Amniotic epithelial cell (primary cell): ENCODE results near the gene ZNF483.
"Not testable (repeated sequence)": the region's sequence is repeated elsewhere in the genome, so short reads cannot be mapped to it uniquely, and the experiment has no call there.

Experiments
- DNase-seq: peaks from one replicate; pipeline ENCODE4 v3.0.0-alpha.2; 2010; ENCODE audit warnings: low read depth

The ZNF483 gene

DNA sequence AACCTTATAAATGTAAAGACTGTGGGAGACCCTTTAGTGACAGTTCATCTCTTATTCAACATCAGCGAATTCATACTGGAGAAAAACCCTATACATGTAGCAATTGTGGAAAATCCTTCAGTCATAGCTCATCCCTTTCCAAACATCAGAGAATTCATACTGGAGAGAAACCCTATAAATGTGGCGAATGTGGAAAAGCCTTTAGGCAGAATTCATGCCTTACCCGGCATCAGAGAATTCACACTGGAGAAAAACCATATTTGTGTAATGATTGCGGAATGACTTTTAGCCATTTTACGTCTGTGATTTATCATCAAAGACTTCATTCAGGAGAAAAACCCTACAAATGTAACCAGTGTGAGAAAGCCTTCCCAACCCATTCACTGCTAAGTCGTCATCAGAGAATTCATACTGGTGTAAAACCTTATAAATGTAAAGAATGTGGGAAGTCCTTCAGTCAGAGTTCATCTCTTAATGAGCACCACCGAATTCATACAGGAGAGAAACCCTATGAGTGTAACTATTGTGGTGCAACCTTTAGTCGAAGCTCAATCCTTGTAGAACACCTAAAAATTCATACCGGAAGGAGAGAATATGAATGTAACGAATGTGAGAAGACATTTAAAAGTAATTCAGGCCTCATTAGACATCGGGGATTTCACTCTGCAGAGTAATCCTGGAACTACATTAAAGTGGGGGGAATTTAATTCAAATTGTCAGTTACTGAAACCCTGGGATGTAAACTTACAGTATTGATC, 17.7 kb downstream of the ZNF483 start:
- no peak for DNase-seq

DNA sequence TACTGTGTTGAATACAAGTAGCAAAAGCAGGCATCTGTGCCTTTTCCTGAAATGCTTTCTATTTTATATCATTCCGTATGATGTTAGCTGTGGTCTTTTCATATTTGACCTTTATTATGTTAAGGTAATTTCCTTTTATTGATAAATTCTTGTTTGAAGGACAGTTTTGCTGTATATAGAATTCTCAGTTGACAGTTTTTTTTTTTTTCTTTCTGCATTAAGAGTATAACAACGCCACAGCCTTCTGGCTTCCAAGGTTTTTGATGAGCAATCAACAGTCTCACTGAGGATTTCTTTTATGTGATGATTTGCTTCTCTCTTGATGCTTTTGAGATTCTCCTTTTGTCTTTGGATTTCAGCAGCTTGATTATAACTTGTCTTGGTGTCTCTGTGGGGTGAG, 23.6 kb downstream of the ZNF483 start:
- no peak for DNase-seq

GRCh38 chr9:111555425-111555824, 30.4 kb downstream of the ZNF483 start:
- not testable (repeated sequence) for DNase-seq

DNA sequence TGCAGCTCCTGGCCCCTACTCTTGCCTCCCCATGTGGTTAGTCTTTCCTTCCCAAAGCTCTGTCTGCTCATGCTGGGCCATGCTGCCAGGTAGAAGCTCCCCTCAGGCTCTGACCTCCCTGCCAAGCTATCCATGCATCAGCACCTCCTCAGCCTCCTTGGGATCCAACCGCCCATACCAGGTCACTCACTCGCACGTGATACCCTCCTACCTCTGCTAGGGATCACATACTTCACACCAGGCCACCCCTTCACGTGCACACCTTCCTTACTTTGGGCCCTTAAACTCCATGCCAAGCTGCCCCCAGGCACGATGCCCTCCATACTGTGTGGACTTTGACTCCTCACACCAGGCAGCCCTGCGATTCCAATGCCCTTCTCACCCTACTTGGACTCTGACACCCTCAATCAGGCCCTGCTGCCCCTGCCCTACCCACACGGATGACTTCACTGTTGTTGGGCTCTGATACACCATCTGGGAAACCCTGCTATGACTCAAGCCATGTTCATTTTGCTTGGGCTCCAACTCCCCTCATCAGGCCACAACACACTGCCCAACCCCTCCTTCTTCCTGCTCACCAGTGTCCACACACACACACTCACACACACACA, 34.1 kb downstream of the ZNF483 start:
- peak; percentile 55 for DNase-seq

GRCh38 chr9:111561165-111561719, 36.3 kb downstream of the ZNF483 start:
- DNase-seq = no peak

DNA sequence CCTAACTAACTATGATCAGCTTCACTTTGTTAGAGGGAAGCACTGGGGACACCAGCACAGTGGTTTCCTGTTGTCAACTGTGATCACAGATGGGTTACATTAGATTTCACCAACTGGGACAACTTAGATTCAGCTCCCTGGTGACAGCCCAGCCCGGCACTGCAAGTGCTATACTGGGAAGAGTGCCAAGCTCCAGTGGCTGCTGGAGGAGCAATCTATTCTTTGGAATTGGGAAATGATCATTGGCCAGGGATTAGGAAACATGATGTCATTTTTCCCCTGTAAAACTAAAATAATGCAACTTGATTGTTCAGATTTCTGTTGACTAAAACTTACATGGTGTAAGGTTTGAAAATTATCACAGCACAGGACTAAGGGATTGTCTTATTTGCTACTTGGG, 41.3 kb downstream of the ZNF483 start:
- no peak for DNase-seq

GRCh38 chr9:111568127-111568526, 43.1 kb downstream of the ZNF483 start:
- not testable (repeated sequence) for DNase-seq

GRCh38 chr9:111572950-111573604, 48.1 kb downstream of the ZNF483 start:
- peak; percentile 58 for DNase-seq

DNA sequence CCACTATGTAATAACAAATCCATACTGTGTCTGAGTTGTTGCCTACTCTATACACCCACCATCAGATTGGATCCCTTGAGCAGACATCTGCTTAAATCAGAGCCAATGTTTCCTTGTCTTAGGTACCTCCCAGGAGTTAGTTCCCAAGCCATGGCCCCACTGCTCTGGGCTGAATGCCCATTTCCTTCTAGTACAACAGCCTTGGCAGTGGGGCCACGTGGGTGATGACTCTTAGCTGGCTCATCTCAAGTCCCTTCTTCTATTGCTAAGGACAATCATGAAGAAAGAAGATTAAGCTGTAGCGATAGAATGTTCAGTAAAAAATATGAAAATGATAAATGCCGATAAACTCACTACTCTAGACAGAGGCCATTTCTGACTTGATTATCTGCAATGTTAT, 57.9 kb downstream of the ZNF483 start:
- peak; percentile 44 for DNase-seq

- no peak for DNase-seq
These were observed 61.4 kb downstream of the ZNF483 start for GRCh38 chr9:111586378-111586777.

GRCh38 chr9:111588846-111589245, 63.9 kb downstream of the ZNF483 start:
- peak; percentile 27 for DNase-seq

GRCh38 chr9:111597852-111598732, 73.1 kb downstream of the ZNF483 start:
- DNase-seq = peak; percentile 66

GRCh38 chr9:111598733-111599091, 73.7 kb downstream of the ZNF483 start:
- peak; percentile 76 for DNase-seq

DNA sequence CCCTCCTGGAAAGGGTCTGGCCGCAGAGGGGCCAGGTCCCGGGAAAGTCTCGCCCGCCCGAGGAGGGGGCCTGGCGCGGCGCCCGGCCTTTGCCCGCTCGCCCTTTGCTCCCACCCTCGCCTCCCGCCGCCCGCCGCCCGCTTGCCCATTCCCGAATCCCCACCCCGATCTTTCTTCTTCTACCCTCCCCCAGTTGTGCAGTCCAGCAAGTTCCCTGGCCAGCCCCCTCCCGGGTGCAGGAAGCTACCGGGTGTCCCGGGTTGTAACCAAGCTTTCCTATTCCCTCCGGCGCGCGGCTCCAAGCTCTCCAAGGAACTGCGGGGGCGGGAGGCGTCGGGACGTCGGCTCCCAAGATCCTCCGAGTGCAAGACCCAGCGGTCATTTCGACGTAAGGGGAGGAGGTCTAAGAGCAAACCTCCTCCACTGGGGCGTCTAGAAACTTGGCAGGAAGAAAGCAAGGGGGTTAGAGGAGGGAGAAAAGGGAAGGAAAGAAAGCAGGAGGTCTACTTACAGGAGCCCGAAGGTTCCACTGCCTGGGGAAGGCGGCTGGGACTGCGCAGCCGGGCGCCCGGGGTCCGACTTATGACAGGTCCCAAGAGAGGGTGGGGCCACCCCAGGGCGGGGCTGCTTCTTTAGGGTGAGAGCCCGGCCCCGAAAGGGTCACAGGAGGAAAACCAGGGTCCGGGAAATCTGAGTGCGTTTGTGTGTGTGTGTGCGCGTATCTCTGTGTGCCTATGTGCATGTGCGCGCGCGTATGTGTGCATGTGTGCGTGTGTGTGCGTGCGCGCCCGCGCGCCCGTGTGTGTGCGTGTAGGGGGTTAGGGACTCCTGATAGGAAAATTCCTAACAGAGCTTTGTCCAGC, 74.3 kb downstream of the ZNF483 start, which contains the start of gene PTGR1:
TSS of gene PTGR1 (minus strand) at position 556 of the 863 bp plus-strand sequence. CDS start 2,225 bp downstream, outside the sequence.
- peak; percentile 94 for DNase-seq

GRCh38 chr9:111599955-111600343, 75.0 kb downstream of the ZNF483 start:
- no peak for DNase-seq

GRCh38 chr9:111601237-111602018, 76.4 kb downstream of the ZNF483 start:
- DNase-seq = peak; percentile 75

GRCh38 chr9:111603041-111603440, 78.1 kb downstream of the ZNF483 start:
- DNase-seq = no peak

GRCh38 chr9:111604054-111604615, 79.2 kb downstream of the ZNF483 start:
- DNase-seq = no peak

GRCh38 chr9:111605041-111605559, 80.1 kb downstream of the ZNF483 start:
- DNase-seq = no peak
